Measurements from ENCODE around the gene LCN2. TPM values are rescaled to one million over a fixed set of nuclear protein-coding genes. Genes with fewer than 3 reads are reported as not detected.

LCN2 gene
- total RNA-seq, 3 donors from 2014 or later: 16.8 to 456 (median 20.5) TPM

DNA sequence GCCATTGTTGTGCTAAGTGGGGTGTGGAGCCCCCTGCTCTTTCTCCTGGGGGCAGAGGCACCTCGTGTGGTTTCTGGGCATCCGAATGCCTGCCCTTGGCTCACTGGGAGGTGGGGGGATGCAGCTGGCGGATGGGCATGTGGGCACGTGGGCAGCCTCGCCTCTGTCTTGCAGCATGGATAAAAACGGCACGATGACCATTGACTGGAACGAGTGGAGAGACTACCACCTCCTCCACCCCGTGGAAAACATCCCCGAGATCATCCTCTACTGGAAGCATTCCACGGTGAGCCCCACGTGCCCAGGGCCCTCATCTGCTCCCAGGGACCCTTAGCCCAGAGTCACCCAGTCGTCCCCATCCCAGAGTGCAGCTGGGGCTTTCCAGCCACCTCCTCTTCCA is 47.1 kb upstream of the LCN2 start:
- DNase-seq (peak in 2 of 3 donors; percentile 31 to 40), ATAC-seq (no peak)
- H3K9me3 ChIP-seq: no peaks in the 10 kb centered on the region
- intact Hi-C loops (cut with DNase I, micrococcal nuclease): no loop called here
- H3K36me3 ChIP-seq (ENCODE audit: low read depth): peaks cover 20% of the 10 kb centered on the region
- TF ChIP-seq, protein P1, sequence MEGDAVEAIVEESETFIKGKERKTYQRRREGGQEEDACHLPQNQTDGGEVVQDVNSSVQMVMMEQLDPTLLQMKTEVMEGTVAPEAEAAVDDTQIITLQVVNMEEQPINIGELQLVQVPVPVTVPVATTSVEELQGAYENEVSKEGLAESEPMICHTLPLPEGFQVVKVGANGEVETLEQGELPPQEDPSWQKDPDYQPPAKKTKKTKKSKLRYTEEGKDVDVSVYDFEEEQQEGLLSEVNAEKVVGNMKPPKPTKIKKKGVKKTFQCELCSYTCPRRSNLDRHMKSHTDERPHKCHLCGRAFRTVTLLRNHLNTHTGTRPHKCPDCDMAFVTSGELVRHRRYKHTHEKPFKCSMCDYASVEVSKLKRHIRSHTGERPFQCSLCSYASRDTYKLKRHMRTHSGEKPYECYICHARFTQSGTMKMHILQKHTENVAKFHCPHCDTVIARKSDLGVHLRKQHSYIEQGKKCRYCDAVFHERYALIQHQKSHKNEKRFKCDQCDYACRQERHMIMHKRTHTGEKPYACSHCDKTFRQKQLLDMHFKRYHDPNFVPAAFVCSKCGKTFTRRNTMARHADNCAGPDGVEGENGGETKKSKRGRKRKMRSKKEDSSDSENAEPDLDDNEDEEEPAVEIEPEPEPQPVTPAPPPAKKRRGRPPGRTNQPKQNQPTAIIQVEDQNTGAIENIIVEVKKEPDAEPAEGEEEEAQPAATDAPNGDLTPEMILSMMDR (IDR thresholded peaks at IDR 0.05): no peak
- H3K4me1 ChIP-seq (ENCODE audit: low read depth): peaks cover 48% of the 10 kb centered on the region
- no peak overlapping the region for H3K4me3 ChIP-seq

DNA sequence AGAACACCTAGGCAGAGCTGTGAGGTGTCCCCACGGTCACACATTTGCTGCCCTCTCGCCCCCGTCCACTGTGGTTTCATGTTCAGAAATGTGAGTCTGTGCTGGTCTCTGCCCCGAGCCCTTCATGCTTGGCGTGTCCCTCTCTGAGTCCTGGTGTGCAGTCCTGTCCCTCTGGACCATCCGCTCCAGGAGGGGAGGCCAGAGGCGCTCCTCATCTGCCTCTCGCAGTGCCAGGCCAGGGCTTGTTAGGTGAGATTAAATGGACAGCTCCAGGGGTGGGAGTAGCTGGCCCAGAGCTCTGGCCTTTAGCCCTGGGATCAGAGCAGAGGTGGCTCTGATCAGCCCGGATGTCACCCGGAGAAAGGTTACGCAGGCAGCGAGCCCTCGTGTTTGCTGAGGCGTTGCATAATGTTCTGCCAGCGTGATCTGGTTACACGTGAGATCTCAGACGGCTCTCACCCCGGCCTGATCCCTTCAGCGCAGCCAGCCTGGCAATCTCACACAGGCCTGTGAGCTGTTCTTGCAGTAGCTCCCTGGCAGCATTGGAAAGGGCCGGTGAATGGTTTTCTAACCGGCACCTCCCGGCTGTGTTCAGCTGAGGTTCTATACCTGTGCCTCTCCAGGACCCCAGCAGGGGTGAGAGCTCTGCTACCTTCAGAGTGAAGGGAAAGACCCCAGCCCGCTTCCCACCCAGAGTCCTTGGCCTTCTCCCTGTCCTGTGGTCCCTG is 46.2 kb upstream of the LCN2 start:
- Histone ChIP-seq H3K36me3 (ENCODE audit: low read depth) (peaks cover 20% of the 10 kb centered on the region), H3K4me3 (no peak overlapping the region), H3K4me1 (ENCODE audit: low read depth) (peaks cover 39% of the 10 kb centered on the region), H3K9me3 (no peaks in the 10 kb centered on the region)
- intact Hi-C loops (cut with DNase I, micrococcal nuclease): no loop called here
- TF ChIP-seq, protein P1 (IDR thresholded peaks at IDR 0.05): no peak
- ATAC-seq (no peak), DNase-seq (peak in 2 of 3 donors; percentile 36 to 58)

- intact Hi-C loops (cut with DNase I, micrococcal nuclease): no loop called here
- H3K4me1 ChIP-seq (ENCODE audit: low read depth): peaks cover 34% of the 10 kb centered on the region
- TF ChIP-seq, protein P1 (IDR thresholded peaks at IDR 0.05): no peak
- no peak overlapping the region for H3K4me3 ChIP-seq
- ATAC-seq: peak; percentile 6
- no peaks in the 10 kb centered on the region for H3K9me3 ChIP-seq
- peak in 2 of 3 donors; percentile 42 to 47 for DNase-seq
- H3K36me3 ChIP-seq (ENCODE audit: low read depth): peaks cover 20% of the 10 kb centered on the region
Measured at GRCh38 chr9:128103589-128103962, 45.7 kb upstream of the LCN2 start.

DNA sequence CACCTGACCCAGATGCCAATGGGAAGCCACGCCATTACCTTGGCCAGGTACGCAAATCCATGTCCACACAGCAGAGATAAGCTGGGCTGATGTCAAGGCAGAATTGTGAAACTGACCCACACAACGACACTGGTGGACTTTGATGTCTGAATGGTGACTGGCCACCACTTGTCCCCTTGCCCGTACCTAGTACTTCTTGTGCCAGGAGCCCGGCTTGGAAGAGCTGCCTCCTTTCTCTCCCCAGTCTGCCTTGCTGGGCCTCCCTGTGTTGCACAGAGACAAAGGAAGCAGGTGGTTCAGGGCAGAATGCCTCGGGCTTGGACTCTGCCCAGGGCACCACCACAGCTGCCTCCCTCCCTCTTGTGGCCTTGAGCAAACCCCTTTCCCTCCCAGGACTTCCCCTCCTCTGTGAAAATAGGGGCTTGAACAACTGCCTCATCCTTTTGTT is 45.1 kb upstream of the LCN2 start:
- Histone ChIP-seq H3K9me3 (no peaks in the 10 kb centered on the region), H3K4me1 (ENCODE audit: low read depth) (peaks cover 34% of the 10 kb centered on the region), H3K4me3 (no peak overlapping the region), H3K36me3 (ENCODE audit: low read depth) (peaks cover 20% of the 10 kb centered on the region)
- intact Hi-C loops (cut with DNase I, micrococcal nuclease): no loop called here
- ATAC-seq (peak; percentile 78), DNase-seq (peak; percentile 70 to 78 (median 76))
- TF ChIP-seq, protein P1 (IDR thresholded peaks at IDR 0.05): no peak

- TF ChIP-seq, protein P1 (IDR thresholded peaks at IDR 0.05): no peak
- intact Hi-C loops (cut with DNase I, micrococcal nuclease): no loop called here
- no peaks in the 10 kb centered on the region for H3K9me3 ChIP-seq
- no peak for ATAC-seq
- no peak overlapping the region for H3K4me3 ChIP-seq
- peaks cover 20% of the 10 kb centered on the region for H3K36me3 ChIP-seq (ENCODE audit: low read depth)
- peaks cover 29% of the 10 kb centered on the region for H3K4me1 ChIP-seq (ENCODE audit: low read depth)
- peak in 2 of 3 donors; percentile 39 to 51 for DNase-seq
Measured at GRCh38 chr9:128105538-128106175, 43.6 kb upstream of the LCN2 start.
